ENCODE results near the gene GPC1. TPM values are rescaled to one million over a fixed set of nuclear protein-coding genes. Genes with fewer than 3 reads are reported as not detected.

GPC1 gene
- total RNA-seq, 1 donor from 2014 or later, result 58.0 TPM

DNA sequence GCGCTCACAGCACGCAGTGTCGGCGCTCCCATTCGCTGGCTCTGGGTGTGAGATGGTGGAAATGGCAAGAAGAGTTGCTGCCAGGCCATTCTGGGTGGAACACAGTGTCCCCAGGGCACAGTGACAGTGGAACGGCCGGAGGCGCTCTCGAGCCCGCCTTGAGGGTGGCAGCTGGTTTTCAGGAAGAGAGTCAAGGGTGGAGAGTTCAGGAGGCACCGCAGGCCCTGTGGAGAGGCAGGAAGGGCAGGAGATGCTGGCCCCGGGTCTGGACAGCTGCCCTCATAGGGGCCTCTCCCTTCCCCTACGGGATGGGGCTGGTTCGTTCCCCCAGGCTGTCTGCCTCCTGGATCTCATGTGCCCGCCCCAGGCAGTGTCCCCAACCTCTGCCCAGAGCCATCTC lies 12.5 kb downstream of the GPC1 start:
- TF ChIP-seq, protein P1, sequence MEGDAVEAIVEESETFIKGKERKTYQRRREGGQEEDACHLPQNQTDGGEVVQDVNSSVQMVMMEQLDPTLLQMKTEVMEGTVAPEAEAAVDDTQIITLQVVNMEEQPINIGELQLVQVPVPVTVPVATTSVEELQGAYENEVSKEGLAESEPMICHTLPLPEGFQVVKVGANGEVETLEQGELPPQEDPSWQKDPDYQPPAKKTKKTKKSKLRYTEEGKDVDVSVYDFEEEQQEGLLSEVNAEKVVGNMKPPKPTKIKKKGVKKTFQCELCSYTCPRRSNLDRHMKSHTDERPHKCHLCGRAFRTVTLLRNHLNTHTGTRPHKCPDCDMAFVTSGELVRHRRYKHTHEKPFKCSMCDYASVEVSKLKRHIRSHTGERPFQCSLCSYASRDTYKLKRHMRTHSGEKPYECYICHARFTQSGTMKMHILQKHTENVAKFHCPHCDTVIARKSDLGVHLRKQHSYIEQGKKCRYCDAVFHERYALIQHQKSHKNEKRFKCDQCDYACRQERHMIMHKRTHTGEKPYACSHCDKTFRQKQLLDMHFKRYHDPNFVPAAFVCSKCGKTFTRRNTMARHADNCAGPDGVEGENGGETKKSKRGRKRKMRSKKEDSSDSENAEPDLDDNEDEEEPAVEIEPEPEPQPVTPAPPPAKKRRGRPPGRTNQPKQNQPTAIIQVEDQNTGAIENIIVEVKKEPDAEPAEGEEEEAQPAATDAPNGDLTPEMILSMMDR (conservative IDR thresholded peaks at IDR 0.05), result no peak
- peak overlapping the region; percentile 96 for H3K27ac Mint-ChIP-seq
- peak overlapping the region; percentile 52 for H3K4me3 Mint-ChIP-seq
- peaks cover 19% of the 10 kb centered on the region for H3K4me1 Mint-ChIP-seq (ENCODE audit: unreplicated experiment)
- H3K36me3 Mint-ChIP-seq, result peaks cover 4% of the 10 kb centered on the region
- no peaks in the 10 kb centered on the region for H3K9me3 Mint-ChIP-seq
- H3K27me3 Mint-ChIP-seq, result peaks cover 12% of the 10 kb centered on the region
- DNase-seq (ENCODE audit: extremely low spot score, unreplicated experiment), result no peak

DNA sequence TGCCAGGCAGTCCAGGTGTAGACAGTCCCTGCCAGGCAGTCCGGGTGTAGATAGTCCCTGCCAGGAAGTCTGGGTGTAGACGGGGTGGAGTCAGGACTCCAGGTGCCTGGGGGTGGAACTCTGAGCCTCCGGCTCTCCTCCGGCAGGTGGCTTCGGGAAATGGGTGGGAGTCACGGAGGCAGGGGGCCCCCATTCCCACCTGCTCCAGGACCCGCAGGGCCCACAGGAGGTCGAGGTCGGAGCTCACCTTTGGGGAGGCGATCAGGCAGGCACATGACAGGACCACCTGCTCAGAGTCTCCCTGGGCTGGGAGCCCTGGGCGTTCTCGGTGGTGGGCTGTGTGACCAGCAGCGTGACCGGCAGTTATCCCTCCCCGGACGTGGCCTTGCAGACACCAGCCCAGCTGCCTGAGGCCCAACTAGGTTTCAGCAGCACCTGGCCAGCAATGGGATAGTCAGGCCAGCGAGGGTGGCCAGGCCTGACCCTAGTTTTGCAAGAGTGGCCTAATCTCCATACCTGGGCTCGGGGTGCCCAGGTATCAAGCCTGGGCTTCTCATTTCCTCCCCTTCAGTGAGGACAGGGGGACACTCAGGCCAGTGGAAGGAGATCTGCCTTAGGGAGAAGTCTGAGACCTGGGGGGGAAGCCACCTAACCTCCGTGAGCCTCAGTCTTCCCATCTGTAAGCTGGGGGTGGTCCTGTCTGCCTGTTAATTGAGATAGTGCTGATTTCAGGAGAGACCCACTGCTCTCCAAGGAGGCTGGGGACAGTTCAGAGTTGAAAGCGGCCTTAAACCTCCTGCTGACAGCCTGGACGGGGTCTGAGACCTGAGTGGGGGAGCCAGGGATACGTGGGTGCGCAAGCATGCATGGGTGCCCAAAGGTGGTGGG lies 13.2 kb downstream of the GPC1 start:
- Mint-ChIP-seq H3K27ac (peak overlapping the region; percentile 96), H3K4me1 (ENCODE audit: unreplicated experiment) (peaks cover 19% of the 10 kb centered on the region), H3K9me3 (no peaks in the 10 kb centered on the region), H3K4me3 (peak overlapping the region; percentile 54), H3K36me3 (peaks cover 4% of the 10 kb centered on the region), H3K27me3 (peaks cover 12% of the 10 kb centered on the region)
- TF ChIP-seq, protein P1 (conservative IDR thresholded peaks at IDR 0.05), result no peak
- no peak for DNase-seq (ENCODE audit: extremely low spot score, unreplicated experiment)

DNA sequence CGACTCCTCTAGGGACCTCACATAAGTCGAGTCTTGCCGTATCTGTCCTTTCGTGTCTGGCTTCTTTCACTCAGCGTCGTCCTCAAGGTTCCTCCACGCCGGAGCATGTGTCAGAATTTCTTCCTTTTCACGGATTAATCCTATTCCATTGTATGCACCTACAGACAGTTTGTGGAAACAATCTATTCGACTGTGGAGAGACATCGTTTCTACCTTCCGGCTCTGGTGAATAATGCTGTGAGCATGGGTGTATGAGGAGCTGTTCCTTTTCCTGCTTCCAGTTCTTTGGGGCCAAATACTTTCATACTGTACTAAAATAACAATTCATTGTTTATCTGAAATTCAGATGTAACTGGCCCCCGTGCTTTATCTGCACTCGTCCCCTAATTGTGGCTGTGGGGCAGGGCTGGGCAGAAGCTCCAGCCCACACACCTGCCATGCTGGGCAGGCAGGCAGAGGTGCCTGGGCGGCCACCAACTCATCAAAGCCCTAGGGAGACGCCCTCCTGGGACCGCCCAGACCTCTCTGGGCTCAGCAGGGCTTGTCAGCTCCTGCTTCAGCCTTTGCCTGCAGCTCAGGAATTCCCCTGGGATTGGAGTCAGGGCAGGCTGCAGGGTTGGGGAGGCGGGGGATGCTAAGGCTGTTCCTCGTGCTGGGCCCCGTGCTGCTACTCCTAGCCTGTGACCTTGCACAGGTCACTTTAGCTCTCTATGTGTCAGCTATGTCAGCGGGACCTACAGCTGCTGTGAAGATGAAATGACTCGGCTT lies 14.5 kb downstream of the GPC1 start:
- Mint-ChIP-seq H3K27me3 (peaks cover 23% of the 10 kb centered on the region), H3K36me3 (peaks cover 4% of the 10 kb centered on the region), H3K27ac (peak overlapping the region; percentile 96), H3K9me3 (no peaks in the 10 kb centered on the region), H3K4me3 (peak overlapping the region; percentile 83), H3K4me1 (ENCODE audit: unreplicated experiment) (peaks cover 23% of the 10 kb centered on the region)
- no peak for DNase-seq (ENCODE audit: extremely low spot score, unreplicated experiment)
- TF ChIP-seq, protein P1 (conservative IDR thresholded peaks at IDR 0.05), result no peak

- Mint-ChIP-seq H3K36me3 (peaks cover 4% of the 10 kb centered on the region), H3K9me3 (no peaks in the 10 kb centered on the region), H3K4me3 (peak overlapping the region; percentile 83), H3K4me1 (ENCODE audit: unreplicated experiment) (peaks cover 24% of the 10 kb centered on the region), H3K27me3 (peaks cover 24% of the 10 kb centered on the region), H3K27ac (peak overlapping the region; percentile 96)
- TF ChIP-seq, protein P1 (conservative IDR thresholded peaks at IDR 0.05), result no peak
- no peak for DNase-seq (ENCODE audit: extremely low spot score, unreplicated experiment)
Measured at GRCh38 chr2:240450532-240451107, 15.2 kb downstream of the GPC1 start.

DNA sequence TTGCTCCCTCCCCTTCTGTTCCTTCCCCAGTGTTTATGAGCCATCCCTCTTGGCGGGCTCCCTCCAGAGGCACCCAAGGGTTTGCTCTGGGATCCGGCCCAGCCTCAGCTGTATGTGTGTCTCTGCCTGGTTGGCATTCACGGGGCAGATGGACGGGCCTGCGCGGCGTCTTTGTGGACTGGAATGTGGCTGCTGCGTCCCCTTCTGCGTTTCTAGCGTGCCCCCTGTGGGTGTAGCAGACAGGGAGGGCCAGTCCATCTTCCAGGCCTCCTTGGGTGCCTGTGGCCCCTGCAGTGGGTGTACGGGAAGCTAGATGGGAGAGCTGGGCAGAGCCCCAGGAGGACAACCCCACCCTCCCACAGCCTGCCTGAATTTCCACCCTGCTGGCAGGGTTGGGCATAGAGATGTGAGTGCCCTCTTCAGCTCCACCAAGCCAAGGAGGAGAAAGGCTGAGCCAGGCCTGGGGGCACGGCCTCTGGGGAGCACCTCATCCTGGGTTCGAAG lies 15.7 kb downstream of the GPC1 start:
- H3K27ac Mint-ChIP-seq, result peak overlapping the region; percentile 96
- peaks cover 24% of the 10 kb centered on the region for H3K4me1 Mint-ChIP-seq (ENCODE audit: unreplicated experiment)
- H3K27me3 Mint-ChIP-seq, result peaks cover 24% of the 10 kb centered on the region
- no peaks in the 10 kb centered on the region for H3K9me3 Mint-ChIP-seq
- TF ChIP-seq, protein P1 (conservative IDR thresholded peaks at IDR 0.05), result peak; percentile 22
- peak overlapping the region; percentile 83 for H3K4me3 Mint-ChIP-seq
- peaks cover 4% of the 10 kb centered on the region for H3K36me3 Mint-ChIP-seq
- DNase-seq (ENCODE audit: extremely low spot score, unreplicated experiment), result no peak
